Bone marrow (tissue), 2 donors: ENCODE results near the gene MDFI.
A peak's percentile ranks its signal among the peaks of the same experiment; 100 is the strongest.

Source experiments
- DNase-seq, 2 donors: peaks; one replicate each; lab custom pipeline; 2025; lab: John Stamatoyannopoulos, UW

MDFI gene

GRCh38 chr6:41672816-41673703, 34.8 kb downstream of the MDFI start:
- DNase-seq = no peak

- no peak for DNase-seq
Measured at GRCh38 chr6:41673704-41674000, 35.4 kb downstream of the MDFI start.

GRCh38 chr6:41674231-41675000, 36.1 kb downstream of the MDFI start:
- DNase-seq = no peak

GRCh38 chr6:41675176-41675775, 37.0 kb downstream of the MDFI start:
- DNase-seq = no peak

GRCh38 chr6:41675992-41676391, 37.7 kb downstream of the MDFI start:
- DNase-seq = no peak

GRCh38 chr6:41676431-41676830, 38.2 kb downstream of the MDFI start:
- DNase-seq = no peak

- DNase-seq = no peak
Measured at GRCh38 chr6:41677124-41677921, 39.1 kb downstream of the MDFI start.

GRCh38 chr6:41678511-41679084, 40.3 kb downstream of the MDFI start:
- DNase-seq = no peak

- no peak for DNase-seq
Measured at GRCh38 chr6:41679696-41680095, 41.4 kb downstream of the MDFI start.

GRCh38 chr6:41680182-41680965, 42.1 kb downstream of the MDFI start:
- no peak for DNase-seq

GRCh38 chr6:41682056-41682477, 43.8 kb downstream of the MDFI start:
- peak; percentile 32 to 68 for DNase-seq

- no peak for DNase-seq
Measured at GRCh38 chr6:41682497-41683272, 44.4 kb downstream of the MDFI start.

- no peak for DNase-seq
Measured at GRCh38 chr6:41683273-41683522, 44.9 kb downstream of the MDFI start.

GRCh38 chr6:41683523-41684310, 45.4 kb downstream of the MDFI start:
- DNase-seq = peak; percentile 52 to 59

GRCh38 chr6:41684311-41685180, 46.3 kb downstream of the MDFI start:
- no peak for DNase-seq

- DNase-seq = no peak
Measured at GRCh38 chr6:41685641-41686380, 47.5 kb downstream of the MDFI start.

- DNase-seq = no peak
Measured at GRCh38 chr6:41687501-41688175, 49.4 kb downstream of the MDFI start.
